ENCODE results near the gene CAPZB. TPM values are rescaled to one million over a fixed set of nuclear protein-coding genes. Genes with fewer than 3 reads are reported as not detected.

The CAPZB gene
- polyA plus RNA-seq, 1 donor from 2014 or later: 159 TPM

DNA sequence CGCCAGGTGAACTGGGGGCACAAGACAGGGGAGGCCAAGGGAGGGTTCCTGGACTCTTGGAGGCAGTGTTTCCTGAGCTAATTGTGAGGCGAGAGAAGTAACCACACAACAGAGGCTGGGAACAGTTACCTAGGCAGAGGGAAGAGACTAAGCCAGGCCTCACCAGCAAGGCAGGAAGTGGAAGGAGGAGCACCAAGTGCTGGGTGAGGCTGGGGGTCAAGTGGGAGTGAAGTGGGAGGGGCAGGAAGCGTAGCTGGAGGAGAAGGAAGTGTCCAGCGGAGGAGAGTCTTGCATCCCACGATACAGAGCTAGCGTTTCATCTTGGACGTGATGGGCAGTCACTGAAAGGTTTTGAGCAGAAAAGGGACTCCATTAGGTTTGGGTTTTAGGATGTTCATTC, 48.3 kb upstream of the CAPZB start:
- Histone ChIP-seq H3K27me3 (ENCODE audit: insufficient read depth, low read depth, low read length) (no peaks in the 10 kb centered on the region), H3K79me2 (replicated peaks; ENCODE audit: insufficient read depth, low read length) (no peaks in the 10 kb centered on the region), H3K27ac (ENCODE audit: low read length) (no peak overlapping the region), H3K9ac (ENCODE audit: low read length) (no peak overlapping the region), H3K9me2 (ENCODE audit: insufficient read depth, low read length) (no peaks in the 10 kb centered on the region), H3K4me2 (ENCODE audit: low read length) (no peak overlapping the region), H3K4me3 (ENCODE audit: low read length) (no peak overlapping the region), H4K20me1 (ENCODE audit: insufficient read depth) (no peaks in the 10 kb centered on the region), H3K36me3 (ENCODE audit: insufficient read depth, low read length) (no peaks in the 10 kb centered on the region), H3K9me3 (ENCODE audit: low read length) (peaks cover 3% of the 10 kb centered on the region), H2AFZ (ENCODE audit: low read depth, low read length) (no peak overlapping the region), H3F3A (ENCODE audit: insufficient read depth, low read length, poor library complexity, severe bottlenecking) (no peaks in the 10 kb centered on the region)
- TF ChIP-seq EZH2 (IDR thresholded peaks at IDR 0.05; ENCODE audit: borderline replicate concordance, insufficient read depth, low read length, poor library complexity, severe bottlenecking) (no peak), TAF1 (IDR thresholded peaks at IDR 0.05; ENCODE audit: low read depth) (no peak), MXI1 (conservative IDR thresholded peaks at IDR 0.05; ENCODE audit: poor library complexity, severe bottlenecking) (no peak), RAD21 (conservative IDR thresholded peaks at IDR 0.05) (no peak), POLR2AphosphoS5 (IDR thresholded peaks at IDR 0.05) (no peak), EP300 (conservative IDR thresholded peaks at IDR 0.05; ENCODE audit: poor library complexity, severe bottlenecking) (no peak), SMC3 (conservative IDR thresholded peaks at IDR 0.05; ENCODE audit: poor library complexity) (no peak)
- TF ChIP-seq, protein P1, sequence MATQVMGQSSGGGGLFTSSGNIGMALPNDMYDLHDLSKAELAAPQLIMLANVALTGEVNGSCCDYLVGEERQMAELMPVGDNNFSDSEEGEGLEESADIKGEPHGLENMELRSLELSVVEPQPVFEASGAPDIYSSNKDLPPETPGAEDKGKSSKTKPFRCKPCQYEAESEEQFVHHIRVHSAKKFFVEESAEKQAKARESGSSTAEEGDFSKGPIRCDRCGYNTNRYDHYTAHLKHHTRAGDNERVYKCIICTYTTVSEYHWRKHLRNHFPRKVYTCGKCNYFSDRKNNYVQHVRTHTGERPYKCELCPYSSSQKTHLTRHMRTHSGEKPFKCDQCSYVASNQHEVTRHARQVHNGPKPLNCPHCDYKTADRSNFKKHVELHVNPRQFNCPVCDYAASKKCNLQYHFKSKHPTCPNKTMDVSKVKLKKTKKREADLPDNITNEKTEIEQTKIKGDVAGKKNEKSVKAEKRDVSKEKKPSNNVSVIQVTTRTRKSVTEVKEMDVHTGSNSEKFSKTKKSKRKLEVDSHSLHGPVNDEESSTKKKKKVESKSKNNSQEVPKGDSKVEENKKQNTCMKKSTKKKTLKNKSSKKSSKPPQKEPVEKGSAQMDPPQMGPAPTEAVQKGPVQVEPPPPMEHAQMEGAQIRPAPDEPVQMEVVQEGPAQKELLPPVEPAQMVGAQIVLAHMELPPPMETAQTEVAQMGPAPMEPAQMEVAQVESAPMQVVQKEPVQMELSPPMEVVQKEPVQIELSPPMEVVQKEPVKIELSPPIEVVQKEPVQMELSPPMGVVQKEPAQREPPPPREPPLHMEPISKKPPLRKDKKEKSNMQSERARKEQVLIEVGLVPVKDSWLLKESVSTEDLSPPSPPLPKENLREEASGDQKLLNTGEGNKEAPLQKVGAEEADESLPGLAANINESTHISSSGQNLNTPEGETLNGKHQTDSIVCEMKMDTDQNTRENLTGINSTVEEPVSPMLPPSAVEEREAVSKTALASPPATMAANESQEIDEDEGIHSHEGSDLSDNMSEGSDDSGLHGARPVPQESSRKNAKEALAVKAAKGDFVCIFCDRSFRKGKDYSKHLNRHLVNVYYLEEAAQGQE (IDR thresholded peaks at IDR 0.05; ENCODE audit: borderline replicate concordance): no peak
- TF ChIP-seq, protein P2, sequence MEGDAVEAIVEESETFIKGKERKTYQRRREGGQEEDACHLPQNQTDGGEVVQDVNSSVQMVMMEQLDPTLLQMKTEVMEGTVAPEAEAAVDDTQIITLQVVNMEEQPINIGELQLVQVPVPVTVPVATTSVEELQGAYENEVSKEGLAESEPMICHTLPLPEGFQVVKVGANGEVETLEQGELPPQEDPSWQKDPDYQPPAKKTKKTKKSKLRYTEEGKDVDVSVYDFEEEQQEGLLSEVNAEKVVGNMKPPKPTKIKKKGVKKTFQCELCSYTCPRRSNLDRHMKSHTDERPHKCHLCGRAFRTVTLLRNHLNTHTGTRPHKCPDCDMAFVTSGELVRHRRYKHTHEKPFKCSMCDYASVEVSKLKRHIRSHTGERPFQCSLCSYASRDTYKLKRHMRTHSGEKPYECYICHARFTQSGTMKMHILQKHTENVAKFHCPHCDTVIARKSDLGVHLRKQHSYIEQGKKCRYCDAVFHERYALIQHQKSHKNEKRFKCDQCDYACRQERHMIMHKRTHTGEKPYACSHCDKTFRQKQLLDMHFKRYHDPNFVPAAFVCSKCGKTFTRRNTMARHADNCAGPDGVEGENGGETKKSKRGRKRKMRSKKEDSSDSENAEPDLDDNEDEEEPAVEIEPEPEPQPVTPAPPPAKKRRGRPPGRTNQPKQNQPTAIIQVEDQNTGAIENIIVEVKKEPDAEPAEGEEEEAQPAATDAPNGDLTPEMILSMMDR (IDR thresholded peaks at IDR 0.05; ENCODE audit: poor library complexity, severe bottlenecking): no peak

DNA sequence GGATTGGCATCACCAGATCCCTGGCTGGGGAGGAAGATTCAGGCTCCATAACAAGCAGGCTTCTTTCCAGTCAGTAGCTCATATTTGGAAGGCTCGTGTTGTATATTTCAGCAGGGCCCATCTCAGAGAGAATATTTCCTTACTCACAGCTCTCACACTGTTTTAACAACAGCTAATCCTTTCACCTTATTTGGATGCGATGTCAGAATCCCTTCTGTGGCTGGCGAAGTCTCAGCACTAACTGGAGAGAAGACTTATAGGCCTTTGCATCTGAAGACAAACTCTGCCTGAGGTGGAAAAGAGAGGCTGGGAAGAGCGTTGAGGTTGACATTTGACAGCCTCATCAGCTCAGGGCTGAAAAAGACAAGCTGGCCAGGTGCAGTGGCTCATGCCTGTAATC, 47.2 kb upstream of the CAPZB start:
- H3K27ac ChIP-seq (ENCODE audit: low read length): no peak overlapping the region
- no peak overlapping the region for H3K4me3 ChIP-seq (ENCODE audit: low read length)
- no peak overlapping the region for H3K4me2 ChIP-seq (ENCODE audit: low read length)
- H3K36me3 ChIP-seq (ENCODE audit: insufficient read depth, low read length): no peaks in the 10 kb centered on the region
- no peak for TF ChIP-seq POLR2AphosphoS5 (IDR thresholded peaks at IDR 0.05)
- no peak for TF ChIP-seq MXI1 (conservative IDR thresholded peaks at IDR 0.05; ENCODE audit: poor library complexity, severe bottlenecking)
- TF ChIP-seq SMC3 (conservative IDR thresholded peaks at IDR 0.05; ENCODE audit: poor library complexity): no peak
- TF ChIP-seq, protein P2 (IDR thresholded peaks at IDR 0.05; ENCODE audit: poor library complexity, severe bottlenecking): no peak
- TF ChIP-seq TAF1 (IDR thresholded peaks at IDR 0.05; ENCODE audit: low read depth): no peak
- TF ChIP-seq, protein P1 (IDR thresholded peaks at IDR 0.05; ENCODE audit: borderline replicate concordance): no peak
- TF ChIP-seq RAD21 (conservative IDR thresholded peaks at IDR 0.05): no peak
- TF ChIP-seq EZH2 (IDR thresholded peaks at IDR 0.05; ENCODE audit: borderline replicate concordance, insufficient read depth, low read length, poor library complexity, severe bottlenecking): no peak
- no peak for TF ChIP-seq EP300 (conservative IDR thresholded peaks at IDR 0.05; ENCODE audit: poor library complexity, severe bottlenecking)
- no peaks in the 10 kb centered on the region for H3K9me2 ChIP-seq (ENCODE audit: insufficient read depth, low read length)
- no peaks in the 10 kb centered on the region for H3K79me2 ChIP-seq (replicated peaks; ENCODE audit: insufficient read depth, low read length)
- no peaks in the 10 kb centered on the region for H3F3A ChIP-seq (ENCODE audit: insufficient read depth, low read length, poor library complexity, severe bottlenecking)
- no peak overlapping the region for H2AFZ ChIP-seq (ENCODE audit: low read depth, low read length)
- H3K9ac ChIP-seq (ENCODE audit: low read length): no peak overlapping the region
- no peaks in the 10 kb centered on the region for H4K20me1 ChIP-seq (ENCODE audit: insufficient read depth)
- H3K27me3 ChIP-seq (ENCODE audit: insufficient read depth, low read depth, low read length): no peaks in the 10 kb centered on the region
- H3K9me3 ChIP-seq (ENCODE audit: low read length): peaks cover 3% of the 10 kb centered on the region
